Measurements from ENCODE around the gene MXRA7.

The MXRA7 gene

GRCh38 chr17:76670718-76671122 is 40.0 kb downstream of the MXRA7 start:
- Histone ChIP-seq H3K27me3 (ENCODE audit: insufficient read depth, low read length) (no peaks in the 10 kb centered on the region), H3K9me3 (ENCODE audit: insufficient read depth, low read depth, low read length) (no peaks in the 10 kb centered on the region), H3K27ac (ENCODE audit: low read depth, low read length) (peak overlapping the region; percentile 46; the same call in 1 of the 2 replicates), H3K9ac (ENCODE audit: low read depth, low read length) (peak overlapping the region; percentile 59), H3K36me3 (ENCODE audit: insufficient read depth, low read length) (no peaks in the 10 kb centered on the region), H3K4me3 (ENCODE audit: low read length) (peak overlapping the region; percentile 53), H3K4me1 (ENCODE audit: insufficient read depth, low read length) (peaks cover 14% of the 10 kb centered on the region)
- WGBS = 80% methylated on average over 9 of the region's 9 CpGs

- Histone ChIP-seq H3K36me3 (ENCODE audit: insufficient read depth, low read length) (no peaks in the 10 kb centered on the region), H3K4me3 (ENCODE audit: low read length) (no peak overlapping the region), H3K9me3 (ENCODE audit: insufficient read depth, low read depth, low read length) (no peaks in the 10 kb centered on the region), H3K27me3 (ENCODE audit: insufficient read depth, low read length) (no peaks in the 10 kb centered on the region), H3K9ac (ENCODE audit: low read depth, low read length) (no peak overlapping the region; the same call in 1 of the 2 replicates), H3K4me1 (ENCODE audit: insufficient read depth, low read length) (peaks cover 14% of the 10 kb centered on the region), H3K27ac (ENCODE audit: low read depth, low read length) (no peak overlapping the region)
- WGBS = 95% methylated on average over 9 of the region's 9 CpGs
Observed at GRCh38 chr17:76670020-76670717, 40.6 kb downstream of the MXRA7 start.

- 91% methylated on average over 13 of the region's 14 CpGs for WGBS
- H3K4me1 ChIP-seq (ENCODE audit: insufficient read depth, low read length) = peaks cover 14% of the 10 kb centered on the region
- no peak overlapping the region for H3K9ac ChIP-seq (ENCODE audit: low read depth, low read length)
- H3K4me3 ChIP-seq (ENCODE audit: low read length) = no peak overlapping the region
- no peaks in the 10 kb centered on the region for H3K9me3 ChIP-seq (ENCODE audit: insufficient read depth, low read depth, low read length)
- H3K27ac ChIP-seq (ENCODE audit: low read depth, low read length) = no peak overlapping the region
- H3K36me3 ChIP-seq (ENCODE audit: insufficient read depth, low read length) = no peaks in the 10 kb centered on the region
- no peaks in the 10 kb centered on the region for H3K27me3 ChIP-seq (ENCODE audit: insufficient read depth, low read length)
Observed at GRCh38 chr17:76667786-76668453, 42.8 kb downstream of the MXRA7 start.

- no peak overlapping the region for H3K9ac ChIP-seq (ENCODE audit: low read depth, low read length)
- 86% methylated on average over 2 of the region's 2 CpGs for WGBS
- H3K9me3 ChIP-seq (ENCODE audit: insufficient read depth, low read depth, low read length) = no peaks in the 10 kb centered on the region
- no peaks in the 10 kb centered on the region for H3K36me3 ChIP-seq (ENCODE audit: insufficient read depth, low read length)
- H3K27ac ChIP-seq (ENCODE audit: low read depth, low read length) = no peak overlapping the region
- no peak overlapping the region for H3K4me3 ChIP-seq (ENCODE audit: low read length)
- H3K4me1 ChIP-seq (ENCODE audit: insufficient read depth, low read length) = peaks cover 10% of the 10 kb centered on the region
- no peaks in the 10 kb centered on the region for H3K27me3 ChIP-seq (ENCODE audit: insufficient read depth, low read length)
Observed at GRCh38 chr17:76667491-76667755, 43.3 kb downstream of the MXRA7 start.

- peaks cover 7% of the 10 kb centered on the region; the same call in 1 of the 2 replicates for H3K4me1 ChIP-seq (ENCODE audit: insufficient read depth, low read length)
- H3K9me3 ChIP-seq (ENCODE audit: insufficient read depth, low read depth, low read length) = no peaks in the 10 kb centered on the region
- no peak overlapping the region for H3K27ac ChIP-seq (ENCODE audit: low read depth, low read length)
- H3K9ac ChIP-seq (ENCODE audit: low read depth, low read length) = no peak overlapping the region
- H3K4me3 ChIP-seq (ENCODE audit: low read length) = no peak overlapping the region
- no peaks in the 10 kb centered on the region for H3K27me3 ChIP-seq (ENCODE audit: insufficient read depth, low read length)
- no peaks in the 10 kb centered on the region for H3K36me3 ChIP-seq (ENCODE audit: insufficient read depth, low read length)
- 98% methylated on average over 2 of the region's 3 CpGs for WGBS
Observed at GRCh38 chr17:76660656-76661042, 50.1 kb downstream of the MXRA7 start.

- WGBS = 76% methylated on average over 12 of the region's 13 CpGs
- Histone ChIP-seq H3K4me1 (ENCODE audit: insufficient read depth, low read length) (peaks cover 7% of the 10 kb centered on the region; the same call in 1 of the 2 replicates), H3K9ac (ENCODE audit: low read depth, low read length) (no peak overlapping the region), H3K27ac (ENCODE audit: low read depth, low read length) (no peak overlapping the region), H3K27me3 (ENCODE audit: insufficient read depth, low read length) (no peaks in the 10 kb centered on the region), H3K4me3 (ENCODE audit: low read length) (no peak overlapping the region), H3K9me3 (ENCODE audit: insufficient read depth, low read depth, low read length) (no peaks in the 10 kb centered on the region), H3K36me3 (ENCODE audit: insufficient read depth, low read length) (no peaks in the 10 kb centered on the region)
Observed at GRCh38 chr17:76659928-76660655, 50.7 kb downstream of the MXRA7 start.

- Histone ChIP-seq H3K36me3 (ENCODE audit: insufficient read depth, low read length) (no peaks in the 10 kb centered on the region), H3K27me3 (ENCODE audit: insufficient read depth, low read length) (no peaks in the 10 kb centered on the region), H3K4me3 (ENCODE audit: low read length) (no peak overlapping the region), H3K4me1 (ENCODE audit: insufficient read depth, low read length) (peaks cover 7% of the 10 kb centered on the region; the same call in 1 of the 2 replicates), H3K27ac (ENCODE audit: low read depth, low read length) (no peak overlapping the region), H3K9me3 (ENCODE audit: insufficient read depth, low read depth, low read length) (no peaks in the 10 kb centered on the region), H3K9ac (ENCODE audit: low read depth, low read length) (no peak overlapping the region)
- 81% methylated on average over 5 of the region's 5 CpGs for WGBS
Observed at GRCh38 chr17:76658242-76658662, 52.5 kb downstream of the MXRA7 start.

- Histone ChIP-seq H3K4me1 (ENCODE audit: insufficient read depth, low read length) (peaks cover 7% of the 10 kb centered on the region; the same call in 1 of the 2 replicates), H3K9me3 (ENCODE audit: insufficient read depth, low read depth, low read length) (no peaks in the 10 kb centered on the region), H3K9ac (ENCODE audit: low read depth, low read length) (no peak overlapping the region), H3K27ac (ENCODE audit: low read depth, low read length) (no peak overlapping the region), H3K4me3 (ENCODE audit: low read length) (no peak overlapping the region), H3K27me3 (ENCODE audit: insufficient read depth, low read length) (no peaks in the 10 kb centered on the region), H3K36me3 (ENCODE audit: insufficient read depth, low read length) (no peaks in the 10 kb centered on the region)
- 90% methylated on average over 8 of the region's 8 CpGs for WGBS
Observed at GRCh38 chr17:76657505-76658241, 53.1 kb downstream of the MXRA7 start.

GRCh38 chr17:76654408-76654807 is 56.4 kb downstream of the MXRA7 start:
- no peak overlapping the region for H3K9ac ChIP-seq (ENCODE audit: low read depth, low read length)
- no peaks in the 10 kb centered on the region for H3K36me3 ChIP-seq (ENCODE audit: insufficient read depth, low read length)
- peaks cover under 1% of the 10 kb centered on the region; the same call in 1 of the 2 replicates for H3K4me1 ChIP-seq (ENCODE audit: insufficient read depth, low read length)
- no peak overlapping the region for H3K27ac ChIP-seq (ENCODE audit: low read depth, low read length)
- no peaks in the 10 kb centered on the region for H3K9me3 ChIP-seq (ENCODE audit: insufficient read depth, low read depth, low read length)
- WGBS = 87% methylated on average over 1 of the region's 1 CpG
- H3K27me3 ChIP-seq (ENCODE audit: insufficient read depth, low read length) = no peaks in the 10 kb centered on the region
- no peak overlapping the region for H3K4me3 ChIP-seq (ENCODE audit: low read length)

- no peaks in the 10 kb centered on the region for H3K27me3 ChIP-seq (ENCODE audit: insufficient read depth, low read length)
- 95% methylated on average over 4 of the region's 5 CpGs for WGBS
- no peaks in the 10 kb centered on the region for H3K9me3 ChIP-seq (ENCODE audit: insufficient read depth, low read depth, low read length)
Observed at GRCh38 chr17:76650504-76650903, 60.3 kb downstream of the MXRA7 start.

GRCh38 chr17:76646712-76647111 is 64.1 kb downstream of the MXRA7 start:
- H3K4me3 ChIP-seq (ENCODE audit: low read length) = no peak overlapping the region
- no peak overlapping the region for H3K9ac ChIP-seq (ENCODE audit: low read depth, low read length)
- H3K9me3 ChIP-seq (ENCODE audit: insufficient read depth, low read depth, low read length) = no peaks in the 10 kb centered on the region
- no peaks in the 10 kb centered on the region for H3K4me1 ChIP-seq (ENCODE audit: insufficient read depth, low read length)
- 100% methylated on average over 1 of the region's 1 CpG for WGBS
- no peak overlapping the region for H3K27ac ChIP-seq (ENCODE audit: low read depth, low read length)
- H3K36me3 ChIP-seq (ENCODE audit: insufficient read depth, low read length) = no peaks in the 10 kb centered on the region
- H3K27me3 ChIP-seq (ENCODE audit: insufficient read depth, low read length) = no peaks in the 10 kb centered on the region

More at GRCh38 chr17:76650504-76650903, 60.3 kb downstream of the MXRA7 start:
- Histone ChIP-seq H3K36me3 (ENCODE audit: insufficient read depth, low read length) (no peaks in the 10 kb centered on the region), H3K4me1 (ENCODE audit: insufficient read depth, low read length) (no peaks in the 10 kb centered on the region), H3K27ac (ENCODE audit: low read depth, low read length) (no peak overlapping the region), H3K4me3 (ENCODE audit: low read length) (no peak overlapping the region), H3K9ac (ENCODE audit: low read depth, low read length) (no peak overlapping the region)

All from HUES64 (cell line).